ENCODE data around the gene CXCR5.

DNA sequence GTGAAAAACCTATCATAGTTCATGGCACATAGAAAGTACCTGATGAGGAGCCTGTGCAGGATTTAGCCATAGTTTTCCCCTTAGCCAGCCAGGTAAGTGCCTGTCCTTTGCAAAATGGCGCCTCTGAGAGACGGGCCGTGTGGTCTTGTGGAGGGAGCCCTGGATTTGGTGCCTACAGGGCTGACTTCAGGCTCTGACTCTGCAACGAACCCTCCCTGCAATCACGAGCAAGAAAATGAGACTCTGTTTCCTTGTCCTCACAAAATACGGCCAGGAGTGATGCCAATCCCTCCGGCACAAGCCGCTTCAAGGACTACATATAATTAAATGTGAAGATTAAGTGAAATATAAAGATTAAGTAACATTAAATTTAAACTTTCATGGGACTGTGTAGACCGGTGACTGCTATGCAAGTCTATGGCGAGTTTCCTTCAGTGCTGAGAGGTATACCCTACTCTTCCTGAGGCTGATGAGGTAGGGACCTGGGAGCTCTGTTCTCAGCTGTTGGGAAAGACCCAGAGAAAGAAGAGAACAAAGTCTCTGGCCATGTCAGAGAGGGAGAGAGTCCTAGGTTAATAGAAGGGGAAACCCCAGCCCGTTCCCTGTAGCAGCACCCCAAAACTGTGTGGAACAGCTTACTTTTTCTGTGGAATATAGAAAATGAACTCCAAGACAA lies 6.1 kb upstream of the CXCR5 start:
- no peak for TF ChIP-seq POLR2A (IDR thresholded peaks at IDR 0.05)
- TF ChIP-seq, protein P1, sequence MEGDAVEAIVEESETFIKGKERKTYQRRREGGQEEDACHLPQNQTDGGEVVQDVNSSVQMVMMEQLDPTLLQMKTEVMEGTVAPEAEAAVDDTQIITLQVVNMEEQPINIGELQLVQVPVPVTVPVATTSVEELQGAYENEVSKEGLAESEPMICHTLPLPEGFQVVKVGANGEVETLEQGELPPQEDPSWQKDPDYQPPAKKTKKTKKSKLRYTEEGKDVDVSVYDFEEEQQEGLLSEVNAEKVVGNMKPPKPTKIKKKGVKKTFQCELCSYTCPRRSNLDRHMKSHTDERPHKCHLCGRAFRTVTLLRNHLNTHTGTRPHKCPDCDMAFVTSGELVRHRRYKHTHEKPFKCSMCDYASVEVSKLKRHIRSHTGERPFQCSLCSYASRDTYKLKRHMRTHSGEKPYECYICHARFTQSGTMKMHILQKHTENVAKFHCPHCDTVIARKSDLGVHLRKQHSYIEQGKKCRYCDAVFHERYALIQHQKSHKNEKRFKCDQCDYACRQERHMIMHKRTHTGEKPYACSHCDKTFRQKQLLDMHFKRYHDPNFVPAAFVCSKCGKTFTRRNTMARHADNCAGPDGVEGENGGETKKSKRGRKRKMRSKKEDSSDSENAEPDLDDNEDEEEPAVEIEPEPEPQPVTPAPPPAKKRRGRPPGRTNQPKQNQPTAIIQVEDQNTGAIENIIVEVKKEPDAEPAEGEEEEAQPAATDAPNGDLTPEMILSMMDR (IDR thresholded peaks at IDR 0.05), result no peak
- no peak for TF ChIP-seq EP300 (IDR thresholded peaks at IDR 0.05; ENCODE audit: low read depth)
